ENCODE results near the gene MS4A4E. TPM values are rescaled to one million over a fixed set of nuclear protein-coding genes. Genes with fewer than 3 reads are reported as not detected.
A peak's percentile ranks its signal among the peaks of the same experiment; 100 is the strongest.
"Not testable (repeated sequence)": the region's sequence is repeated elsewhere in the genome, so short reads cannot be mapped to it uniquely, and the experiment has no call there.

MS4A4E gene
- 0.79 TPM for total RNA-seq
- long read RNA-seq = 0 reads

DNA sequence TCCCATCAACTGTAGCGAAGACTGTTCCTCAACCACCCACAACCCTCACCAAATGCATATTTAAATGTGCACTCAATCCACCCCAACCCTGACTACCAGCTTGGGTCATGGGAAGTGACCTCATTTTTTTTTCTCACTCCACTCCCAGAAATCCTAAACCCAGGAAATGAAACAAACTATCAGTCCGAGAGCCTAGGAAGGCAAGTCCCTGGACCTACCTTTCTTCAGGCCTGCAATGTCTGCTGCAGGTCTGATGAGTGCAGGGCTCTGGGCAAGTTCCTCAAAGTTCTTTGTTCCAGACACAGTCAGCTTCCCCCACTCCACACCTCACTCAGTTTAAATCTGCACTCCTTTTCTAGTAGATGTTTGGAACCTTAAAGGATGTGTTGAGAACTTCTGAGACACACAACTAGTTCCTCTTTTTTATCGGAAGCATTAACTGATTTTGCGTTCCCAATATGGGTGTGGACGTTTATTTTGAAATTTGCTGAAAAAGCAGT, at the start of gene MS4A4E:
MS4A4E (minus strand) TSS at position 398 of the 500 bp plus-strand sequence. CDS start 13,082 bp downstream, outside the sequence.
- no peak for DNase-seq
- intact Hi-C loops (cut with micrococcal nuclease) = no loop called here
- ATAC-seq = peak; percentile 55

DNA sequence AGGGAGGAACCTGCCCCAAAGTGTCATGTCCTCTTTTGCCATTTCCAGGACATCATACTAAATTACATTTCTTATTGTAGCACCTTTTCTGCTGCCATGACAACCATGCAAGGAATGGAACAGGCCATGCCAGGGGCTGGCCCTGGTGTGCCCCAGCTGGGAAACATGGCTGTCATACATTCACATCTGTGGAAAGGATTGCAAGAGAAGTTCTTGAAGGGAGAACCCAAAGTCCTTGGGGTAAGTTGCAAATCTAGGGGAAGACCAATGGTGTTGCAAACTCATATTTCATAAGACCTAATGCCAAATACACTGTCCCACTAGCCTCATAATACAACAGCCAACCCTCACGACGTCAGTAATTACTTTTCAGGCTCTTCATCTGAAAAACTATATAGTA, 49.2 kb upstream of the MS4A4E start:
- no peak for ATAC-seq
- intact Hi-C loops (cut with micrococcal nuclease) = no loop called here
- DNase-seq = no peak

GRCh38 chr11:60288531-60288930, 45.6 kb upstream of the MS4A4E start:
- intact Hi-C loops (cut with micrococcal nuclease) = no loop called here
- no peak for DNase-seq
- no peak for ATAC-seq

- ATAC-seq; DNase-seq; intact Hi-C loops (cut with micrococcal nuclease): not testable (repeated sequence)
These were observed 42.6 kb upstream of the MS4A4E start for GRCh38 chr11:60285411-60286126.

GRCh38 chr11:60282286-60282685, 39.3 kb upstream of the MS4A4E start:
- ATAC-seq (no peak), DNase-seq (no peak)
- intact Hi-C loops (cut with micrococcal nuclease) = no loop called here

- intact Hi-C loops (cut with micrococcal nuclease) = no loop called here
These were observed 38.5 kb upstream of the MS4A4E start for GRCh38 chr11:60281485-60281884.

DNA sequence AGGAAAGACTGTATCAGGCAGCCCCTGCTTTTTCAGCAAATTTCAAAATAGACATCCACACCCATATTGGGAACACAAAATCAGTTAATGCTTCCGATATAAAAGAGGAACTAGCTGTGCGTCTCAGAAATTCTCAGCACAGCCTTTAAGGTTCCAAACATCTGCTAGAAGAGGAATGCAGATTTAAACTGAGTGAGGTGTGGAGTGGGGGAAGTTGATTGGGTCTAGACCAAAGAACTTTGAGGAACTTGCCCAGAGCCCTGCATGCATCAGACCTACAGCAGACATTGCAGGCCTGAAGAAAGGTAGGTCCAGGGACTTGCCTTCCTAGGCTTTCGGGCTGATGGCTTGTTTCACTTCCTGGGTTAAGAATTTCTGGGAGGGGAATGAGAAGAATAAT, 37.5 kb upstream of the MS4A4E start, which contains the start of gene MS4A4A:
MS4A4A (plus strand) TSS at position 255 of the 400 bp plus-strand sequence; CDS start at position 265, 10 bp downstream.
- intact Hi-C loops (cut with micrococcal nuclease) = no loop called here
- DNase-seq (no peak), ATAC-seq (peak; percentile 81)

More at GRCh38 chr11:60281485-60281884, 38.5 kb upstream of the MS4A4E start:
- DNase-seq (no peak), ATAC-seq (peak; percentile 33)

DNA sequence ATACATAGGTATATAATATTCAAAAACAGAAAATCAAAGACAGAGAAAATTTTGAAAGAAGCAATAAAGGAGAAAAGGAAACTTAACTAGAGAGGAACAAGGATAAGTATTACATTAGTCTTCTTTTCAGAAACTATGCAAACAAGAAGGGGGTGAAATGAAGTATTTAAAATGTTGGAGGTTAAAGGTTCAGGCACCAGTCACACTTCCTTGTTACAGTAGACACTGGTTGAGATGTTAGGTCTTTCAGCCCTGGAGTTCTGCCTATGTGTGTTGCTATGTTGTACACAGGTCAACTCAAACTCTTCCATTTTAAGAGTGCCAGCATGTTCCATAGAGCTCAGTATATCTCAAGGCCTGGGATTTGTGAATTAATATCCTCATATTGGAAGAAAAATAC, 31.5 kb upstream of the MS4A4E start:
- no peak for DNase-seq
- intact Hi-C loops (cut with micrococcal nuclease) = no loop called here
- ATAC-seq = no peak

DNA sequence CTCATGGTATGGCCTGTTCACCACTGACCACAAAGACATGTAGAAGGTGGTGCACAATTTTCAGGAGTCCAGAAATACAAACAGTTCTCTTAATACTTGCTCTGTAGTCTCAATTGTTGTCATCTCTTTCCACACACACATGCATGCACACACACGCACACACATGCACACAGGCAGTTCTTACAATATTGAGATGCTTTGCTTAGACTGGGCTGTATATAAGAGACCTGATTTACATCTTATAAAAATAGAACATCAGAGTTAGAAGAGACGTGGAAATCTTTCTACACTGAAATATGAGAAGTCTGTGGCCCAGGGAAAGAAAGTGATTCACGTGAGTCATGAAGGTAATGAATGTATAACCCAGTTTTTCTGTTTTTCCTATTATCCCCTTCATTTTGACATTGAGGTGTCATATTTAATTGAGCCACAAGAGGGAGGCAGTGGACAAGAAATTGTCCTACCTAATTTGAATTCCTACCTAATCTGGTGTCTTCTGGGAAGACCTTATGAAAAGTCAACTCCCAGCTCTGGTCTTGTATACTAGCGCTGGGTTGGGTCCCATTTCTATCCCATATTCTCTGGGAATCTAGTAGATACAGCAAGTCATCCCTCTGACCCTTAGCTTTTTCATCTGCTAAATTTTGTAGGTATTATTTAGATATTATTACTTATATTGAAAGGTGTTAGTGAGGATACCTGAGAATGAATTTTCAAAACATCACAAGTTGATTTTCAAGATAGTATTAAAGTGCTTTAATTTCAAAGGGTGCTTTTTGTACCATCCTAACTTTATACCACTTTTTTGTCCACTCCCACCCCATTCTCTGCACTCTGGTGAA, 22.7 kb upstream of the MS4A4E start:
- intact Hi-C loops (cut with micrococcal nuclease) = no loop called here
- no peak for ATAC-seq
- DNase-seq = no peak

- intact Hi-C loops (cut with micrococcal nuclease) = no loop called here
- DNase-seq (no peak), ATAC-seq (no peak)
These were observed 21.7 kb upstream of the MS4A4E start for GRCh38 chr11:60264644-60265043.

- DNase-seq (no peak), ATAC-seq (peak; percentile 59)
- intact Hi-C loops (cut with micrococcal nuclease) = no loop called here
These were observed 20.5 kb upstream of the MS4A4E start for GRCh38 chr11:60263402-60263801.

DNA sequence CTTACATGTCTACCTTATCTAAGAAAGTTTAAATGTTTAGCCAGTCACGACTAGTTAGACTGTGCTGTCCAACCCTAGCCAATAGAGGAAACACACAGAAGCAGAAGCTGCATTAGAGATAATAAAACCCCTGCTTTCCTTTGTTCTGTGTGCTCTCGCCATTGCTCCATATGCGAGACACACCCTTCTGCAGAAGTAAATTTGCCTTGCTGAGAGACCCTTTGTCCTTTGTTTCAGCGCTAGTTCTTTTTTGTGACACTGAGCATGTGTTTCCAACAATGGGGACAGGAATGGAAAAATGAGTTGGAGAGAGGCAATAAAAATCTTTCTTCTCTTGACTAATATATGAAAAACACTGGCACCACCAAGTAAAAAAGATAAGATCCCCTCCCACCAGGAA, 18.1 kb upstream of the MS4A4E start:
- DNase-seq (no peak), ATAC-seq (no peak)
- intact Hi-C loops (cut with micrococcal nuclease) = no loop called here

GRCh38 chr11:60257956-60258722, 15.2 kb upstream of the MS4A4E start:
- DNase-seq (no peak), ATAC-seq (no peak)
- intact Hi-C loops (cut with micrococcal nuclease) = no loop called here

DNA sequence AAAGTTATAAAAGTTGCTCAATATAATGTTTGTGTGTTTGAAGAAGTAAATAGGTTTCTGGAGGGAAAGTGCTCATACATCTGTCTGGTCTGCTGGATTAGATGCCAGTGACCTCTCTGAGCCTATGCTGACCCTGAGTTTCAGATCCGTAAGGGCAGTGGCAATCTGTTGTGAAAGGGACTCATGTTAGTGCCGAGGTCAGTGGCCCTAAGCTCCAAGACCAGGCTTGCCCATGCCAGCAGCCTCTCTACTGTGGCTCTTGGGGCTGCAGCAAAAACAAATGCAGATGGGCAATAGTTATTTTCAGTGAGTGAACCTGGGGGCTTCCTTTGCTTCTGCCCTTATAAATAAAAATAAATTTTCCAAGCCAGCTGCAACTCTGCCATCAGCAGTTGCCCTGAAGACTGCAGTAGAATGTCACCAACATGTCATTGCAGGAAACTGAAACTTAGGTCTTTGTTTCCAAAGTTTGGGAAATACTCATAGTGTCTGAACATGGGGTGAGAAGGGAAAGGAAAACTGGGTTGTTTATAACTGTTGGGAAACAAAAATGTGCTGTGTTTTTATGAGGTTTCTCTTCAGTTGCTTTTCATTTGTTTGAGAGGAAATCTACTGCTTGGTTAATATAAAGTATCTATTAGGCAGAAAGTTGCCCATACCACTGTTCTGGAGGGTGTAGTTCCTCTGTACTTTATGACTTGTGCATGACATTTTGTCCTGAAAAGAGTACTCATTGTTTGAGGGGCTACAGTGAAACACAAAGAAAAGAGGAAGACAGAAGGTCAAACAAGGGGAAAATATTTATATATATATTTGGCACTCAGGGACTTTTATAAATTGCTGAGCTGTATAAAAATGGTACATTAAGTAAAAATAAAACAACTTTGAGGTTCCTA, 9.5 kb upstream of the MS4A4E start:
- intact Hi-C loops (cut with micrococcal nuclease) = no loop called here
- ATAC-seq = peak; percentile 75
- no peak for DNase-seq

DNA sequence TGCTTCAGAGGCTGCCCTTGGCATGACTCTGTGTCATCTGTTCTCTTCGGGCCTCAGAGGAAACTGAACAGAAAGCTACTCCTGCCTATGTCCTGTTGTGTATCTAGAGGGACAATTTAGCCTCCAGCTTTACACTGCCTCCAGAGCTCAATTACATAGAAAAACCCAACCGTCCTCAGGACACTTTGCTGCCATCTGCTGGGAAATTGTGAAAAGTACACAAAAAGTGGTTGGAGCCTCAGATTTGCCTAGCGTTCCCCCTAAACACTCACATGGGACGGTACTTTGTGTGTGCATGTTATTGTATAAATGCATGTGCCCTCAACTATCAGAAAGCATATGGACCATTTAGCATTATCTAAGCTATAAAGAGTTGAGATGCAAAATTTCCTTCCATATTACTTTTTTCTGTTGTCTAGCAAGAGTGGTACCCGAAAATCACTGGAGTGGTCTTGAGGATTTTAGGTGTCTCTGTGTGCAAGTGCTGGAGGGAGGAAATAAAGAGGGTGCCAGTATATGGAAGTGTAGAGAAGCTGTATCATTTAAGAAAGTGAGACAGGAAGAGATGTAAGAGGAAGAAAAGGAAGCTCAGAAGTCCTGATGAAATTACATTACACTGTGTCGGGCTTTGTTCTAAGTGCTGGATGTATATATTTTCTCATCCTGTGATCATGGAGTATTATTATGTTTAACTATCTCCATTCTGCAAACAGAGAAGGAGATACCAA, 8.7 kb upstream of the MS4A4E start:
- DNase-seq = no peak
- peak; percentile 66 for ATAC-seq
- intact Hi-C loops (cut with micrococcal nuclease) = no loop called here

GRCh38 chr11:60241786-60242185, 1.2 kb downstream of the MS4A4E start:
- intact Hi-C loops (cut with micrococcal nuclease) = no loop called here

GRCh38 chr11:60240662-60241061, 2.3 kb downstream of the MS4A4E start:
- no peak for DNase-seq
- ATAC-seq = no peak
- intact Hi-C loops (cut with micrococcal nuclease) = no loop called here

More at GRCh38 chr11:60241786-60242185, 1.2 kb downstream of the MS4A4E start:
- peak; percentile 43 for ATAC-seq
- no peak for DNase-seq

DNA sequence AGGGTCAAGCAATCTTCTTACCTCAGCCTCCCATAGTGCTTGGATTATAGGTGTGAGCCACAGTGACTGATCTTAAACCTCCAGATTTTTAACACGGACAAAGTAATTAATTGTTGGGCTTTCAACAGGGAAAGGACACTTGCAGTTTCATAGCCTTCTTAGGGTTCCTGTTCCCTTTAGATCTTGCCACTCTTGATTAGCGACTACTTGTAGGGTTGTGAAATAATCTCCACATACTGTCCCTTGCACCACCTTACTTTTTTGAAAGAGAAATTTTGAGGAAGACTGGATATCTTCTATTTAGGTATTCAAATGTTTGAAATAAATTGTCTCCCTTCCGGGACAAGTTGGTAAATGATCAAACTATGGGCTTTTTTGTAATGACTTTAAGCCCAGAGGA, 7.6 kb downstream of the MS4A4E start:
- DNase-seq (no peak), ATAC-seq (no peak)
- intact Hi-C loops (cut with micrococcal nuclease) = no loop called here

Data from left ventricle myocardium superior (tissue), 1 donor.